Measurements from ENCODE around the gene PYDC1. TPM values are rescaled to one million over a fixed set of nuclear protein-coding genes. Genes with fewer than 3 reads are reported as not detected.

Gene PYDC1
- total and polyA plus RNA-seq, 2 of the 8 experiments (the other 6 are each of a cell fraction or from before 2014, with no cell fraction given), result 3.5 to 11.1 TPM

- TF ChIP-seq RAD21 (IDR thresholded peaks at IDR 0.05 in 1 of 2, conservative IDR thresholded peaks at IDR 0.05 in 1 of 2; ENCODE audit: low read depth in 2 of 2, low read length in 2 of 2), result no peak
- no peak for TF ChIP-seq SIX5 (IDR thresholded peaks at IDR 0.05; ENCODE audit: low read depth, low read length)
- no peak for TF ChIP-seq MAX (IDR thresholded peaks at IDR 0.05)
These were observed 8.3 kb upstream of the PYDC1 start (continued) for GRCh38 chr16:31225193-31225592.

All from H1 (cell line).